GM19035 (cell line): ENCODE measurements around the gene CFL1.

Experiments
- ATAC-seq: cut with Tn5 transposase; IDR thresholded peaks from one replicate; pipeline ENCODE4 v1.9.1; 2021; ENCODE audit not compliant: unreplicated experiment

The CFL1 gene

GRCh38 chr11:65809496-65809895, 48.5 kb downstream of the CFL1 start:
- ATAC-seq = no peak

DNA sequence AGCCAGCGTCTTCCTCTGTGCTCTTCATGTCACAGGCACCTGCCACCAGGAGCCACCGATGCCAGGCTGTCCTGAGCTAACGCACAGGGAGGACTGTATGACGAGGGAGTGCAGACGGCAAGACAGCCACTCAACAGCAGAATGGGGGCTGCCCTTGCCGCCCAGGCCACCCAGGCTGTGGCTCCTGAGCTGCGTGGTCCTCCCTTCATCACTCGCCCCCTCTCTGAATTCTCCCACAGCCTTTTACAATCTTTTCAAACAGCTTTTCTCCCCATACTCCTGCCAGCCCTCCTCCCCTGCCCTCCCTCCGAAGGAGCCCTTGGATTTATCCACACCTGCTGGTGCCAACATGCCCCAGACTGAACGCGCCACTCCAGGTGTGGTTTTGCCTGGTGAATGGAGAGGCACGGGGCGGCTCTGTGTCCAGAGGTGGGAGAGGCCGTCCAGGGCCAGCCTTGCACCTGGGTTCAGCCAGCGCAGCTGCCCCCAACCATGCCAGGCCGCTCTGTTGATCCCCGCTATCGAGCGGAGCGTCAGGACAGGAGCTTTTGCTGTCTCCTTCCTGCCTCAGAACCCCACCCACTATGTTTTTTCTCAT, 49.1 kb downstream of the CFL1 start:
- ATAC-seq = no peak

DNA sequence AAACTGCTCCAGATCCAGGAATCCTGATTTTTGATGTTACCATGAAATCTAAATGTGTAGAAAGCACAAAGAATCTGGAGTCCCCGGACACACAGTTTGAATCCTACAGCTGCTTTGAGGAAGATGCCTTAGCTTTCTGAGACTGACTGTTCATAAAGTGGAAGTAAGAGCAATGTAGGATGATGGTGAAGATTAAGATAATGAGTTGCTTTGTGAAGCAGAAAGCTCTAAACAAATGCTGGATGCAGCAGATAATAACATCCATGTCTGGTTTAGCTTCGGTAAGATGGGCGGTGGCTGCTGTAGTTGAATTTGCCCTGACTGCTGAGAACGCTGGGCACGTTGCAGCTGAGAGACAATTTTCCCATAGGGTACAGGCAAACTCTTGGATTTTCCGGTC, 51.0 kb downstream of the CFL1 start:
- ATAC-seq = no peak
